GM21576 (cell line): ENCODE data around the gene TSPO.

ENCODE experiments used
- ATAC-seq: cut with Tn5 transposase; IDR thresholded peaks from one replicate; pipeline ENCODE4 v1.9.1; 2021; ENCODE audit warnings: mild to moderate bottlenecking, moderate library complexity; ENCODE audit not compliant: unreplicated experiment

Gene TSPO

GRCh38 chr22:43199541-43199940 is 48.2 kb downstream of the TSPO start:
- ATAC-seq: no peak

- ATAC-seq: no peak
Measured at GRCh38 chr22:43200031-43200430, 48.7 kb downstream of the TSPO start.

DNA sequence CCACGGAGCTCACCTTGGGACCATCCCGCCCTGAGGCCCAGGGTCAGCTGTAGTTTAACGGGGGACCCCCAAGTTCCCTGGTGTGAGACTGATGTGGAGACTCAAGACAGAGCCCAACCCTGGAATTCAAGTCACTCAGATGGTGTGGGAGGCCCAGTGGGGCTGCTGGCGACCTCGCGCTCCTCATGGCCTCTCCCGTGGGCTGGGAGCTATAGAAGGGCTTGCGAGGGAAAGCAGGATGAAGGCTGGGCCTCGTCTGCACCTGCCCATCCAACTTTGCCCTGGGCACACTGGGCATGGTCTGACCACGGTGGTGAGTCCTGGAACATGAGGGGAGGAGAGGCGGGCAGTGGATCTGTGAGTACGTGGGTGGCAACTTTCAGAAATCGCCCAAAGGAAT is 49.2 kb downstream of the TSPO start:
- no peak for ATAC-seq

- no peak for ATAC-seq
Measured at GRCh38 chr22:43201486-43202219, 50.3 kb downstream of the TSPO start.

DNA sequence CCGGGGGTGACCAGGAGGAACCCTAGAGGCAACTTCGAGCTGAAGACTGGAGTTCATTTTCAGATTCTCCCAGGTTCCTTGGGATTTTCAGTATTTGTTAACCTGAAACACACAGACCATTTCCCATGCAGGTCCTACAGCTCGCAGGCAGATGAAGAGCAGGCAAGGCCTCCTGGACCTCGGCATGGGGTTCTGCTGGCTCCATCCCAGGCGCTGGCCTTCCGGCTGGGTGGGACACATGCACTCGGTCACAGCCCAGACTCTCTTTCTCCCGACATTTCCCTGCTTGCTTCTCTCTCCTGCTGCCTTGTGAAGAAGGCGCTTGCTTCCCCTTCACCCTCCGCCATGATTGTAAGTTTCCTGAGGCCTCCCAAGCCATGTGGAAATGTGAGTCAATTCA is 51.0 kb downstream of the TSPO start:
- no peak for ATAC-seq

GRCh38 chr22:43202756-43203410 is 51.5 kb downstream of the TSPO start:
- no peak for ATAC-seq

DNA sequence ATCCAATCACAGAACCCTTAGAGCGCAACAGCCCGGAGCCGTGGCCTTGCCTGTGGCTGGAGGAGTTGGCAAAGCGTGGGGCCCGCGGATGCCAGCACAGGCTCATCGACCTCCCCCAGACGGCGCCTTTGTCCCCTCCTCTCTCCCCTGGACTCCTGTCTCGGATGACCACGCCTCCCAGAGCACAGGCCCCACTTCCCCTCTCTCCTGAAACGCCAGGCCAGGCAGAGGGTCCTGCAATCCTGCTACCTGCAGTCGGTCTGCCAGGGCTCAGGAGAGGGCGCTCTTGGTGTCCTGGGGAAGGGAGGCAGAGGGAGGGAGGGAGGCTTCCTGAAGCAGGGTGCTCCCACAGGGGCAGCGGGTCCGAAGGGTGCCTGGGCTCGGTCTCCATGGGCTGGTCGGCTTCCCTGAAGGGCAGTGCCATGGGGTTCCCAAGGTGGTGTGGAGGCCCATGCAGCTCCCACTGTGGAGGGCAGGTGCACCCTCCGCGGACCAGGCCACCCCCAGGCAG is 52.2 kb downstream of the TSPO start:
- no peak for ATAC-seq

DNA sequence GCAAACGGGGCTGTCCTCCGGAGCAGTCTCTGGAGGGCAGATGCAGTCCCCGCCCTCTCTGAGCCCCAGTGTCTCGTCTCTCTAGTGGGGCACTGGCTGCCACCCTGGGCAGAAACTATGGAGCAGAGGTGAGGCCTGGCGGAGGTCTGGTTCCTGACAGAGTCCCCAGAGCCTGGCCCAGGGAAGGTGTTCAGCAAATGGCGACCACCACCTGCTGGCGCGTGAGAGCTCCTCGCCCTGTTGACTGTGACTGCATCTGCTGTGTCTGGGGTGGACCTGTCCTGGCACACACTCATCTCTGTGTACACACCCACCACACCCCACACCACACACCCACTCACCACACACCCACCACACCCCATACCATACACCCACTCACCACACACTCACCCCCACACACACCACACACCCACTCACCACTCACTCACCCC is 53.9 kb downstream of the TSPO start:
- ATAC-seq: no peak

GRCh38 chr22:43205748-43206508 is 54.6 kb downstream of the TSPO start:
- ATAC-seq: no peak

DNA sequence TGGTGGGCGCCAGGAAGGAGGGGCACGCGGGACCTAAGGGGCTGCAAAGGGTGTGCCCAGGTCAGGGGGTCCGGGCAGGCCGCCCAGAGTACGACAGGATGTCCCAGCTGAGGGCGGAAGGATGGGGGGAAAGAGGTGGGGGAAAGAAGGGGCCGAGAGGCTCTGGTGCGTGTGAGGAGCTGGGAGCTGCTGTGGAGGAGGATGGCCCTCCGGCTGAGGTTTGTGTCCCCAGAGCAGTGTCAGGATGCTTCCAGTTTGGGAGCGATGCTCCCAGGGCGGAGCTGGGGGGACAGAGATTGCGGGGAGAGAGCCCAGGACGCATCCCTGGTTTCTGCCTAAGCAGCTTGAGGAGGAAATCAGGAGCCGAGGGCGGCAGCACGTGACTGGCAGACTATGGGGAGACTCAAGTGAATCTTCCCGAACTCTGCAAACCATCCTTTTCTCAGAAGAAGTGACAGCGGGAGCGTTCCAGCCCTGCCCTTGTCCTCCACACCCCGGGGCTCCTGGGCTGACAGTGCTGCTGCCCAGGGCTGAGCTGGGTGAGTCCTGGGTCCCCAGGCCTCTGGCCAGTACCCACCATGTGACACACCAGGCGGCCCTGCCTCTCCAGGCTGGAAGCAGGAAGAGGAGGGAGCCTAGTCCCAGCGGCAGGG is 55.3 kb downstream of the TSPO start:
- ATAC-seq: no peak

- ATAC-seq: no peak
Measured at GRCh38 chr22:43207386-43207785, 56.0 kb downstream of the TSPO start.

DNA sequence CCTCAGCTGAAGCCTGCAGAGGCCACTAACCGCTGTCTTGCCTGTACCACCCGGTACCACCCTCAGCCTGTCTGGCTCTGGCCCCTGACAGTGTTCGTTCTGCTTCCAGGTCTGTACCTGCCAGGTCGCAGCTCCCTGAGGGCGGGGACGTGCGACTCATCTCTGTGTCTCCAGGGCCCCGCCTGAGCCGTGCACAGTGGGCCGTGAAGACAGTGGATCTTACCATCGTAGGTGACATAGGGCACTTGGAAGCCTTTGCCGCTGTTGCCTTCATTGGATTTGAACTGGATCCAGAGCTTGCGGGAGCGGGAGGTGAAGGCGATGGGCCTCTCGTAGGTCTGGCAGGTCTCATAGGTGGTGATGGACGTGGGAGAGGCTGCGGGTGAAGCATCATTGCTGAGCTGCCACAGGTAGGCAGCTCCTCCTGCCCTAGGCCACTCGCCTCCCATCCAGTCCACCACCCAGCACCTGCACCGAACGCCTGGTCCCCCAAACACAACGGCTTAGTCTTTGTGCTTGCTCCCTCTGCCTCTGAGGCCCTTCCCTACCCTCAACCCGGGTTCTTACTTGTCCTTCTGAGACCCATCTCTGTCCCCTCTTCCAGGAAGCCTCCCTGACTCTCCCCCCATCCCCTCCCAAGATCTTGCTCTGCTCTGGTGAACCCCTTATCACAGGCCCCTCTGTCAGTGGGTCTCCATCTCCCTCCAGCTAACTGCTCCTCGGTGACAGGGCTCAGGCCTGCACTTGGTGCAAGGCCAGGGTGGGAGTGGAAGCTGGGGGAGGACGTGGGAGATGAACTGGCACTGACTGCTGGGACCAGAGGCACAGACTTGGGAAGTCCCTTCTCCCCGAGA is 56.7 kb downstream of the TSPO start:
- no peak for ATAC-seq

GRCh38 chr22:43208703-43209522 is 57.6 kb downstream of the TSPO start:
- ATAC-seq: no peak

- no peak for ATAC-seq
Measured at GRCh38 chr22:43209523-43209890, 58.1 kb downstream of the TSPO start.

DNA sequence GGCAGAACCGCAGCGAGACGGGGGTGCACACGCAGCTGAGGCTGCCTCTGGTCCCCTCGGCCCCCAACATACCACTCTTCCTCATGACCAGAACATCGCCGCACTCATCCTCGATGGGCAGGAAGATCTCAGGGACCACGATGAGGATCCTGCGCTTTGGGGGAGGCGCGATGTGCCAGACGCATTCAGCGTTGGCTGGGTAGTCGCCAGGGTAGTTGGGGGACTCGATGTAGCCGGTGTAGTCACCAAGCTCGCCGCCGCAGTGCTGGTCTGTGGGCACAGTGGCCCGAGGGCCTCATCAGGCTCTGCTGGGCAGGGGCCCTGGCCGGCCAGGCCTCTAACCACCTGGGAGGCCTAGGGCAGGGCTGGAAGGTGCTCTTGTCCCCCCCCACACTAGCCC is 58.6 kb downstream of the TSPO start:
- no peak for ATAC-seq

DNA sequence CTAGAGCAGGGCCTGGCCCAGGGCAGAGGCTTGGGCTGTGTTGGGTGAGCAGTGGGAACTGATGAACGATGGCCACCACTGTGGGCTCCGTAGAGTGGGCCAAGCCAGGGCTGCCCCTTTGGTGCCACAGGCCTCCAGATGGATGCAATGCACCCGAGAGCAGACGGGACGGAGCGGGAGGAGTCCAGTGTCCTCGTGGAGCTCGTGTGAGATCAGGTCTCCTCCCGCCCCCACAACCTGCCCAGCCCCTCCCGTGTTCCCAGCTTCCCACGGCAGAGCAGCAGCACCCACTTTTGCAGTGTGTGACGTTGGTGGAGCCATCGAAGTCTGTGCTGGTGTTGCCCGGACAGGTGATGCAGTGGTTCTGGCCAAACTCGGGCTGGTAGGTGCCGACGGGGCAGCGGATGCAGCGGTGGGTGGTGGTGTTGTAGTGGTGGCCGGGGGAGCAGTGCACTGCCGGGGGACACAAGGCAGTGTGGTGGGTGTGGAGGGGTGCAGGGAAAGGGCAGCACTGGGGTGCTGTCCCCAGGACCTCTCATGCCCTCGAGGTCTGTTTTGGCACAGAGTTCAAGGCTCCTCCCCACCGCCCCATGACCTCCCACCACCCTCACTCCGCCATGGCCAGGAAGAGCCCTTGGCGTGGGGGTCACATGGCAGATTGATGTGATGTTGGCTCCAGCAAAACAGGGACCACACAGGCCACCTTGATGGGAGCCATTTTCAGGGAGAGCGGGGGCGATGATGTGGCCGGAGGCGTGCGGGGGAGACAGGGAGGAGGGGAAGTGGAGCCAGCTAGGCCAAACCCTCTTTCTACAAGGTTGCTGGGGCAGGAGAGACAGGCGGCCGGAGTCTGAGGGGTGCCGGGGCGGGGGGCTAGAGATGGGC is 59.5 kb downstream of the TSPO start:
- ATAC-seq: no peak

- no peak for ATAC-seq
Measured at GRCh38 chr22:43211941-43212433, 60.6 kb downstream of the TSPO start.

- no peak for ATAC-seq
Measured at GRCh38 chr22:43212434-43212952, 61.1 kb downstream of the TSPO start.
